GM18502 (cell line): ENCODE measurements around the gene ABHD4.
"Not testable (repeated sequence)": the region's sequence is repeated elsewhere in the genome, so short reads cannot be mapped to it uniquely, and the experiment has no call there.

ENCODE experiments used
- ATAC-seq: cut with Tn5 transposase; IDR thresholded peaks from one replicate; pipeline ENCODE4 v1.9.1; 2021; ENCODE audit warnings: mild to moderate bottlenecking; ENCODE audit not compliant: unreplicated experiment, poor library complexity

ABHD4 gene

DNA sequence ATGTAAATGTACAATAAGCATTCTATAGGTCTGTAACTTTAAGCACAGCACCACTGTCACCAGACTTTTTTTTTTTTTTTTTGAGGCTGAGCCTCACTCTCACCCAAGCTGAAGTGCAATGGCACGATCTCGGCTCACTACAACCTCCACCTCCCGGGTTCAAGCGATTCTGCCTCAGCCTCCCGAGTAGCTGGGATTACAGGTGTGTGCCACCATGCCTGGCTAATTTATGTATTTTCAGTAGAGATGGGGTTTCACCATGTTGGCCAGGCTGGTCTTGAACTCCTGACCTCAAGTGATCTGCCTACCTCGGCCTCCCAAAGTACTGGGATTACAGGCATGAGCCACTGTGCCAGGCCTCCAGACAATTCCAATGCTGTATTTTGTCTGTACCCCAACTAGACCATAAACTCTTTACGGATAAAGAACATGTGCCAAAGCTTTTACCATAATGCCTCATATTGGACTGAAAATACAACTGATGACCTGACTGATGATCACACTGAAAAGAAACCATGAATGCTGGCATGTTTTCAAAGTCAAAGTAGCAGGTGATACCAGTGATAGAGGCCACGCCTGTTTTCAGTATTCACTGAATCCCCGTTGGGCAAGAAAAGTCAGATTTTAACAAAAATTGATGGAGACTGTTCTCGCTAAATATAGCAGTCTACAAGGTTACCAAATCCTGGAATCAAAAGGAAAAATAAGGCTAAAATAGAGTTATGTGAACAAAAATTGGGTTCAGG lies 10.2 kb upstream of the ABHD4 start:
- ATAC-seq: not testable (repeated sequence)

- ATAC-seq: no peak
Measured at GRCh38 chr14:22588526-22589095, 9.5 kb upstream of the ABHD4 start.

- ATAC-seq: peak; percentile 89
Measured at GRCh38 chr14:22589096-22589839, 8.8 kb upstream of the ABHD4 start, which contains the start of gene DAD1. Gene DAD1 (minus strand): TSS chr14:22589224. CDS start chr14:22589157, 67 bp downstream.

- ATAC-seq: no peak
Measured at GRCh38 chr14:22593189-22593588, 4.9 kb upstream of the ABHD4 start.

DNA sequence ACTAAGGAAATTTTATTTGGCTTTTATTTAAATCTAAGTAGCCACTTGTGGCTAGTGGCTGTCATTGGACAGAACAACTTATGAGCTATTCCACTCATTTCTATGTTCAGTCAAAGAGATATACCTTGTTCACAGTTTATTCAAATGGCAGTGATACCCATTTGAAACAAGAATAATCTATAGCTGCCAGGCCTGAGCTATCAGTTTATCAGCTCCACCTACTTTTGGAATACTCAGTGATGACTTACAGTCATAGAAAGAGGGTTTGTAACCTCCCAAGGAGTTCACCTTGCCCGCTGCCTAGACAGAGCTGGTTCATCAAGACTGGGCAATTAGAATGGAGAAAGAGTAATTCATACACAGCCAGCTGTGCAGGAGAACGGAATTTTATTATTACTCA lies 4.5 kb upstream of the ABHD4 start:
- no peak for ATAC-seq

- ATAC-seq: no peak
Measured at GRCh38 chr14:22594156-22594716, 3.9 kb upstream of the ABHD4 start.

DNA sequence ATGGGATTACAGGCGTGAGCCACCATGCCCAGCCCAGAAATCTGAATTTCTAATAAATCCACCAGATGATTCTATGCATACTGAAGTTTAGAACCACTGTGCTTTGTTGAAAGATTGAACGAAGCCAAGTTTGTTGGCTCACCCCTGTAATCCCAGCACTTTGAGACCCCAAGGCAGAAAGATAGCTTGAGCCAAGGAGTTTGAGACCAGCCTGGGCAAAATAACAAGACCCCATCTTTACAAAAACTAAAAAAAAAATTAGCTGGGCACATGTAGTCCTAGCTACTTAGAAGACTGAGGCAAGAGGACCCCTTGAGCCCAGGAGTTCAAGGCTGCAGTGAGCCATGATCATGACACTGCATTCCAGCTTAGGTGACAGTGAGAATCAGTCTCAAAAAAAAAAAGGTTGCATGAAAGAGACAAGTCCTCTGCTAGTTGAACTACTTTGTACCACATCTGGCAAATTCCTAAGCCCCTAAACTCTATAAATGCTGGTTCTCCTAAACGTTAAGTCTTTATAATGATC lies 1.7 kb upstream of the ABHD4 start:
- ATAC-seq: no peak

GRCh38 chr14:22597265-22597664 lies 835 bp upstream of the ABHD4 start:
- no peak for ATAC-seq

DNA sequence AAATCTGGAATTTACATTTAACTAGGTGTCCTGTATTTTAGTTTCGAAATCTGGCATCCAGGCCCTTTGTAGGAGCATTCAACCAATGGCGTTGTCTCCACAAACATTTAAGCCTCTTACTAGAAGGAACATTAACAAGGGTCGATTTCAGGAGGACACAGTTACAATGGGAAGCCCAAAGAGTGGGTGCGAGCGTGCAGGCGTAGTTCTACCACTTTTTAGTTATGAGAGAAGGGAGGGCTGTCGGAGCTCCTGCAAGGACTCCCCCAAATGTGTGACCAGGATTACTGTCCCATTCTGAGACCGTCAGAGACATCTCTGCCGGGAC lies 365 bp upstream of the ABHD4 start:
- peak; percentile 32 for ATAC-seq

- ATAC-seq: no peak
Measured at GRCh38 chr14:22598896-22599244, 770 bp downstream of the ABHD4 start.

DNA sequence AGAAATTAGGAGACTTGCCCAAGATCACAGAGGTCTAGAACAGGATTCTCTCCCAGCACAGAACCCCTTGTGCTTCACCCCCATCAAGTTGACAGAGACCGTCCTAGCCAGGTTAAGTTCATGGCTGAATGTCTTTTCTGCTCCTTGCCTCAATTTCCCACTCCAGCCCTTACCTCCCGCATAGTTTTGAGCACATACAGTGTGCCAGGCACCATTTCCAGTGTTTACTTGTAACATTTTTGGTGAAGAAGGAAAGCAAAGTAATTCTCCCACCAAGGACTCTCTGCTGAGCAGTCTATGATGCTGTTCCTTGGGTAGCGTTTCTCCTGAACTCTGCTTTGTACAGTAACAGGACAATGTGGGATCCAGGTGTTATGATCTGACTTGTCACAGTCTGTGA lies 1.2 kb downstream of the ABHD4 start:
- ATAC-seq: no peak

GRCh38 chr14:22600027-22600426 lies 1.9 kb downstream of the ABHD4 start:
- ATAC-seq: no peak

DNA sequence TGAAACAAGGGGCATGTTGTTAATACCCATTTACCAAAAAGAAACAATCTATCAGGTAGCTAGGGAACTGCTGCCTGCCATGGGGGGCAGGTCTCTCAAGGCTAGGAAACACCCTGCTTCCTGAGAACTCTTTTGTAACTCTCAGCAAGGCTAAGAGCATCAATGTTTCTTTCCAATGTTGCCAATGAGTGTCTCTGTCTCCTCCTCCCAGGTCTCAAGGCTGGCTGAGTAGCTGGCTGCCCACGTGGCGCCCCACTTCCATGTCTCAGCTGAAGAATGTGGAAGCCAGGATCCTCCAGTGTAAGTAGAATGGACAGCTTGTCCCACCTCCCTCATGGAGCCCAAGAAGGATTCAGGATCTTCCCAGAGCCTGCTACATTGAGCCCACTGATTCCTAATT lies 3.4 kb downstream of the ABHD4 start:
- ATAC-seq: no peak

DNA sequence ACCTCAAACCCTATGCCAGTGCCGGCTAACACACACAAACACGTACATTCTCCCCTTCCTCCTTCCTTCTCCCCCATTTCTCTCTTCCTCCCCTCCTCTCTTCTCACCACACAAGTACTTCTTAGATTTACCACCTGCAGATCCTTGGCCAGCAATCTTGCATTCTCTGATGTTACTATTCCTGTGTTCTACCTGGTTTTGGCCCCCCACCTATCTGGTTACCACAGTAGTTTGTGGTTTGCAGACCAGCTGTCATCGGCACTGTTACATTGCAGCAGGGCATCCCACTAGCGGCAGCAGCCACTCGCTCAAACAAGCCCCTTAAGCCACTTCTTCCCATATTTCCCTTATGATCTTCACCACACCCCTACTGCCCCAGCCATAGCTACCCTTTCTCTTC lies 3.9 kb downstream of the ABHD4 start:
- no peak for ATAC-seq

- no peak for ATAC-seq
Measured at GRCh38 chr14:22602862-22603261, 4.8 kb downstream of the ABHD4 start.

- ATAC-seq: no peak
Measured at GRCh38 chr14:22606380-22606779, 8.3 kb downstream of the ABHD4 start.

- ATAC-seq: no peak
Measured at GRCh38 chr14:22607291-22607690, 9.2 kb downstream of the ABHD4 start.

GRCh38 chr14:22610931-22611330 lies 12.8 kb downstream of the ABHD4 start:
- no peak for ATAC-seq

DNA sequence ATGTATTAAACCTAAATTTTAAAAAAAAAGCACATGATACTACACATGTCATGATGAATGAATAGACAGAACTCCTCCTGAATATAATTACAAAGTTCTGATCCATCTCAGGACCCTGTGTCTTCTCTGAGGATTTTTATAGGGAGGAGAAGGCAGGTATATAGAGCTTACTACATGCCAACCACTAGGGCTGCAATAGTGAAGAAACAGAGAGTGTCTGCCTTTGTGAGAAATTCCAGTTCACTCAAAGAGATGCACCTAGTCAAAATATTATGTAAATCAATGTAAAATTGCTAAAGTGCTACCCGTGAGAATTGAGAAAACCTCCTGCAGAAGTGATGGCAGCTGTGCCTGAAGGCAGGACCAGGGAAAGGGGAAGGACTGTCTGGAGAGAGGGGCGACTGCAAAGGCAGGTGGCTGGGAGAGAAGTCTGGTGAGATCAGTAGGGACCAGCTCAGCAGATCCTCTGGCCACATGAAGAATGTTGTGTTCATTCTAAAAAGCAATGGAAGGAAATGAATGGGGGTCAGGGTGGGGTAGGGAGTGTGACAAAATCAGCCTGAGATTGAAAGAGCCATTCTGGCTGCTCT lies 15.1 kb downstream of the ABHD4 start:
- no peak for ATAC-seq

GRCh38 chr14:22613736-22614239 lies 15.7 kb downstream of the ABHD4 start:
- no peak for ATAC-seq
